Stimulated activated CD4-positive, alpha-beta T cell treated with anti-CD3 and anti-CD28 coated beads, TNF-alpha, amount 100 ng/mL, for 4 hours (primary cell): Measurements from ENCODE around the gene PPP1R1C.
"Not testable (repeated sequence)": the region's sequence is repeated elsewhere in the genome, so short reads cannot be mapped to it uniquely, and the experiment has no call there.

Source experiments
- DNase-seq, 3 experiments: peaks; one replicate each; pipeline ENCODE4 v3.0.0-alpha.2; 2020; ENCODE audit warnings: low read depth in 3 of 3

Gene PPP1R1C

GRCh38 chr2:181985632-181986205 is at the start of gene PPP1R1C:
Gene PPP1R1C (plus strand): TSS chr2:181985853. CDS start chr2:181986111, 258 bp downstream.
- no peak for DNase-seq

- DNase-seq, result no peak
These were observed 48.2 kb upstream of the PPP1R1C start for GRCh38 chr2:181937473-181937872.

GRCh38 chr2:181943411-181944124 is 42.1 kb upstream of the PPP1R1C start:
- DNase-seq, result no peak

- DNase-seq, result no peak
These were observed 41.3 kb upstream of the PPP1R1C start for GRCh38 chr2:181944164-181944913.

GRCh38 chr2:181944914-181945291 is 40.8 kb upstream of the PPP1R1C start:
- no peak for DNase-seq

GRCh38 chr2:181946444-181947127 is 39.1 kb upstream of the PPP1R1C start:
- DNase-seq, result no peak

GRCh38 chr2:181947273-181947672 is 38.4 kb upstream of the PPP1R1C start:
- DNase-seq, result no peak

- no peak for DNase-seq
These were observed 37.4 kb upstream of the PPP1R1C start for GRCh38 chr2:181948227-181948626.

- no peak for DNase-seq
These were observed 36.6 kb upstream of the PPP1R1C start for GRCh38 chr2:181949047-181949446.

GRCh38 chr2:181952404-181953226 is 33.0 kb upstream of the PPP1R1C start:
- no peak for DNase-seq

GRCh38 chr2:181953881-181954537 is 31.6 kb upstream of the PPP1R1C start:
- peak; percentile 16 to 26 (median 23) for DNase-seq

GRCh38 chr2:181954538-181954883 is 31.1 kb upstream of the PPP1R1C start:
- DNase-seq, result no peak

GRCh38 chr2:181955010-181955409 is 30.6 kb upstream of the PPP1R1C start:
- no peak for DNase-seq

- not testable (repeated sequence) for DNase-seq
These were observed 29.8 kb upstream of the PPP1R1C start for GRCh38 chr2:181955866-181956265.

- no peak for DNase-seq
These were observed 28.0 kb upstream of the PPP1R1C start for GRCh38 chr2:181957668-181958067.

GRCh38 chr2:181958726-181959125 is 26.9 kb upstream of the PPP1R1C start:
- DNase-seq, result no peak

- no peak for DNase-seq
These were observed 26.1 kb upstream of the PPP1R1C start for GRCh38 chr2:181959508-181959907.

GRCh38 chr2:181961167-181961566 is 24.5 kb upstream of the PPP1R1C start:
- DNase-seq, result not testable (repeated sequence)

- no peak for DNase-seq
These were observed 23.5 kb upstream of the PPP1R1C start for GRCh38 chr2:181962142-181962541.

- DNase-seq, result no peak
These were observed 15.4 kb upstream of the PPP1R1C start for GRCh38 chr2:181970160-181970794.
